ENCODE measurements around the gene SLBP.
A peak's percentile ranks its signal among the peaks of the same experiment; 100 is the strongest.
"Not testable (repeated sequence)": the region's sequence is repeated elsewhere in the genome, so short reads cannot be mapped to it uniquely, and the experiment has no call there.

The SLBP gene

DNA sequence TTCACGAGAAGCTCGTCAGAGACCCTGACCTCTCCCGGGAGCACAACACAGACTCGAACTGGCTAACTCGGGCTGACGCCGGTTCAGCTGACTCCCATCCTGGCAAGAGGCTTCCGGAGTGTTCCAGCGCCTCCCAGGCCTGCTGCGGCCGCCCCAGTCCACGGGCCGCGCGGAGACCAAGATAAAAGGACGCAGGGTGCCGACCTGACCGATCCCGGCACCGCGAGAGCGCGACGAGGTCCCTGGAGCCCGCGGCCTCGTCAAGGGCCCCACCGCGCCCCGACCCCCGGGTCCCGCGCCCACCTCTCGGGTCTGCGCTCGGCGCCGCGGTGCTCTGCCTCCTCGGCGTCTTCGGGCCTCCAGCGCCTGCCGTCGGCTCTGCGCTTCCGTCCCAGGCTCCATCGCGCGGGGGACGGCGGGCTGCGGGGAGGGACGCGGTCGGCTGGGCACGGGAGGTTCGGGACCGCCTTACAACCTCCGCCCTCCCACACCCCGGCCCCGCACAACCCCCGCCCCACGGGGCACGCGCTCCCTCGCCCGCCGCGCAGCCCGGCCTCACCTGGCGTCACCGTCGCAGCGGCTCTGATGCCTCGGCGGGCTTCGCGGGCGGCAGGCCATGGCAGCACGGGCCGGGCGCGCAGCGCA is 426 bp downstream of the SLBP start:
- TF ChIP-seq, protein P1, sequence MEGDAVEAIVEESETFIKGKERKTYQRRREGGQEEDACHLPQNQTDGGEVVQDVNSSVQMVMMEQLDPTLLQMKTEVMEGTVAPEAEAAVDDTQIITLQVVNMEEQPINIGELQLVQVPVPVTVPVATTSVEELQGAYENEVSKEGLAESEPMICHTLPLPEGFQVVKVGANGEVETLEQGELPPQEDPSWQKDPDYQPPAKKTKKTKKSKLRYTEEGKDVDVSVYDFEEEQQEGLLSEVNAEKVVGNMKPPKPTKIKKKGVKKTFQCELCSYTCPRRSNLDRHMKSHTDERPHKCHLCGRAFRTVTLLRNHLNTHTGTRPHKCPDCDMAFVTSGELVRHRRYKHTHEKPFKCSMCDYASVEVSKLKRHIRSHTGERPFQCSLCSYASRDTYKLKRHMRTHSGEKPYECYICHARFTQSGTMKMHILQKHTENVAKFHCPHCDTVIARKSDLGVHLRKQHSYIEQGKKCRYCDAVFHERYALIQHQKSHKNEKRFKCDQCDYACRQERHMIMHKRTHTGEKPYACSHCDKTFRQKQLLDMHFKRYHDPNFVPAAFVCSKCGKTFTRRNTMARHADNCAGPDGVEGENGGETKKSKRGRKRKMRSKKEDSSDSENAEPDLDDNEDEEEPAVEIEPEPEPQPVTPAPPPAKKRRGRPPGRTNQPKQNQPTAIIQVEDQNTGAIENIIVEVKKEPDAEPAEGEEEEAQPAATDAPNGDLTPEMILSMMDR (IDR thresholded peaks at IDR 0.05; ENCODE audit: insufficient read depth, low read depth, low read length, missing control alignments): no peak
- peak overlapping the region; percentile 90 for H3K4me3 ChIP-seq (ENCODE audit: low read depth, low read length)
- peak; percentile 56 for DNase-seq (ENCODE audit: low read depth)

DNA sequence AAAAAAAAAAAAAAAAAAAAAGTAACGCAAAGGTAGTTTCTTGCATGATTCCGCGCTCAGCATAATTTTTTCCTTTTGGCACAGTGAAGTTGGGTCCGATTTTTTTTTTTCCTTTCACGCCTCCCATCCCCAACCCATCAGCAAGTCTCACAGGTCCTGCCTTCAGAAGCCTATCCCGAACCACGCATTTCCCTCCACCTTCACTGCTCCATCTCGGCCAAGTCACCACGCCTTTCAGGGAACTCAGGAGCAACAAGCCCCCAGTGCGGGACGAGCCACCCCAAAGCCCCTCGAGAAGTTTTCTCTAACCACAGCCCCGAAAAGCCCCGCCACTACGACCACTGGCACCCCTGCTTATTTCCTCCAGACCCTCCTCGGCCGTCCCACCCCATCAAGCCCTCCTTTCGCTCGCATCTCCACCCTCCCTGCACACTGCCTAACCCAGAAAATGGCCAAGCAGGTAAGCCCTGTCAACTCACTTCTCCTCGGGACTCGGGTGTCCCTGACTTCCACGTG is 1.0 kb downstream of the SLBP start:
- H3K4me3 ChIP-seq (ENCODE audit: low read depth, low read length): peak overlapping the region; percentile 90
- TF ChIP-seq, protein P1 (IDR thresholded peaks at IDR 0.05; ENCODE audit: insufficient read depth, low read depth, low read length, missing control alignments): no peak
- no peak for DNase-seq (ENCODE audit: low read depth)

DNA sequence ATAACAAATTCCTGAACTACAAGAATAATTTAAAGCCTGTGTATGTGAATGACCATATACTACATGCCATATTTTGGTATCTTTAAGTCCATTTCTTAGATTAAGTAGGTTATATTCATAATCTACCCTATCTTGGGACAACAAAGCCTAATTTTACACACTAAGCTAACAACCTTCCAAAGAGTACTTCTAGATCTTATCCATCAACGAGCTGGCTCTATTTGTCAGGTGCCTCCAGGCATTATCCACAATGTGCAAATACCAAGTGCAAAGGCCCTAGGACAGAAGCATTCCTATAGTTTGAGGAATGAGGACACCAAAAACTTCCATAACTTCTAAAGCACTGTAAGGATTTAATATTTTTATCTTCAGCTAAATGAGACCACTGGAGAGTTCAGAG is 3.5 kb downstream of the SLBP start:
- DNase-seq (ENCODE audit: low read depth): no peak
- TF ChIP-seq, protein P1 (IDR thresholded peaks at IDR 0.05; ENCODE audit: insufficient read depth, low read depth, low read length, missing control alignments): no peak
- no peak overlapping the region; the same call in 1 of the 2 replicates for H3K4me3 ChIP-seq (ENCODE audit: low read depth, low read length)

DNA sequence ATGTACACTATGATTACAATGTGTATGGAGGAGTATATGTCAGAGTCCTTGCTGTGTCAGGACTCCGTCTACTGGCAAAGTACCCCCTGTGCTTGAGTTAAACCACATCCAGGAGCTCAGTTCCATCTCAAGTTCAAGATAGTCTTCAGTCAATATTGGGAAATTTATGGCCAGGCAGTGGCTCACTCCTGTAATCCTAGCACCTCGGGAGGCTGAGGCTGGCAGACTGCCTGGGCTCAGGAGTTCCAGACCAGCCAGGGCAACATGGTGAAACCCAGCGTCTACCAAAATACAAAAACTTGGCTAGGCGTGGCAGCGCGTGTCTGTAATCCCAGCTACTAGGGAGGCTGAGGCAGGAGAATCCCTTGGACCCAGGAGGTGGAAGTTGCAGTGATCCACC is 5.8 kb downstream of the SLBP start:
- TF ChIP-seq, protein P1 (IDR thresholded peaks at IDR 0.05; ENCODE audit: insufficient read depth, low read depth, low read length, missing control alignments): no peak
- DNase-seq (ENCODE audit: low read depth): no peak
- H3K4me3 ChIP-seq (ENCODE audit: low read depth, low read length): no peak overlapping the region

DNA sequence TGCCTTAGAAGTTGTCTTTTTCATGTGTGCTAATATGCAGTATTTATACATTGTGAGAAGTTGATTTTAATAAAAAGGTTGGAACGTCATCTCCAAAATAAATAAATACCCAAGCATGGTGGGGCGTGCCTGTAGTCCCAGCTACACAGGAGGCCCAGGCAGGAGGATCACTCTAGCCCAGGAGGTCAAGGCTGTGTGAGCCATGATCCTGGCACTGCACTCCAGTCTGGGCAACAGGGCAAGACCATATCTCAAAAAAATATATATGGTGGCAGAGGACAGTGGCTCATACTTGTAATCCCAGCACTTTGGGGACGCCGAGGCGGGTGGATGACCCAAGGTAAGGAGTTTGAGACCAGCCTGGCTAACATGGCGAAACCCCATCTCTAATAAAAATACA is 6.4 kb downstream of the SLBP start:
- no peak for DNase-seq (ENCODE audit: low read depth)
- H3K4me3 ChIP-seq (ENCODE audit: low read depth, low read length): no peak overlapping the region
- TF ChIP-seq, protein P1 (IDR thresholded peaks at IDR 0.05; ENCODE audit: insufficient read depth, low read depth, low read length, missing control alignments): no peak

DNA sequence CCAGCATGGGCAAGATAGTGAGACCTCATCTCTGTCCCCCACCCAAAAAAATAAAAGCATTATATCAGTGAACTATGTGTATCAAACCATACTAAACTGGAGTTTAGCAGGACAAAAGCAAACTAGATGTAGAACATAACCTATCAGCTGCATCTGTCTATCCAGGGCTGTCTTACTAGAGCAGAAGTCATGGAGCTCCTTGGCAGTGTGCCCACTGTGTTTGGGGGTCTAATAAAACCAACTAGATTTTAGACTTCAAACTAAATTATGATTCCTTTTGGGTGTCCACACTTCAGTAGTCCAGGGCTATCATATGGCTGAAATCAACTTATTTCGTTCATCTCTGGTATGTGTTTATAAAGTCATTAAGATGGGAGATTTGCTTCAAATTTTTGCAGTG is 8.3 kb downstream of the SLBP start:
- TF ChIP-seq, protein P1 (IDR thresholded peaks at IDR 0.05; ENCODE audit: insufficient read depth, low read depth, low read length, missing control alignments): no peak
- no peak for DNase-seq (ENCODE audit: low read depth)

DNA sequence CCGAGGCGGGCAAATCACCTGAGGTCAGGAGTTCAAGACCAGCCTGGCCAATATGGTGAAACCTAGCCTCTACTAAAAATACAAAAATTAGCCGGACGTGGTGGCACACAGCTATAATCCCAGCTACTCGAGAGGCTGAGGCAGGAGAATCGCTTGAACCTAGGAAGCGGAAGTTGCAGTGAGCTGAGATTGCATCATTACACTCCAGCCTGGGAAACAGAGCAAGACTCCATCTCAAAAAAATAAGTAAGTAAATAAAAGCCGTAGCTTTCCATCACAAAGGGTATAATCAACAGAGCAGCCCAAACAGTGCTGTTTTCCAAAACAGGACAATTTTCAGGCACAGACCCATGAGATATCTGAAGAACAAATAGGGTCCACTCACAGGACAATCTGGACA is 10.4 kb downstream of the SLBP start:
- not testable (repeated sequence) for H3K4me3 ChIP-seq (ENCODE audit: low read depth, low read length); DNase-seq (ENCODE audit: low read depth)

More for the DNA sequence above, 8.3 kb downstream of the SLBP start:
- H3K4me3 ChIP-seq (ENCODE audit: low read depth, low read length): no peak overlapping the region

All from GM12865 (cell line).